Activated T-helper 2 cell treated with anti-CD3 and anti-CD28 coated beads, Interferon-gamma antibody, Interleukin-2, Interleukin-4, amounts not matched to agents 10 μg/mL and 5 μg/mL and 100 μg/mL, durations not matched to agents 14 hours and 24 hours and 36 hours (primary cell): ENCODE results near the gene TMEM9B. TPM values are rescaled to one million over a fixed set of nuclear protein-coding genes. Genes with fewer than 3 reads are reported as not detected.
"Not testable (repeated sequence)": the region's sequence is repeated elsewhere in the genome, so short reads cannot be mapped to it uniquely, and the experiment has no call there.

Source experiments
- DNase-seq: peaks from one replicate; pipeline ENCODE4 v3.0.0; 2021; ENCODE audit warnings: low spot score
- H3K27ac Mint-ChIP-seq: one replicate; pipeline ENCODE4 v1.8.0; 2021; ENCODE audit warnings: mixed read lengths
- H3K27me3 Mint-ChIP-seq: one replicate; pipeline ENCODE4 v1.8.0; 2021; ENCODE audit warnings: low read depth, mixed read lengths
- H3K36me3 Mint-ChIP-seq: one replicate; pipeline ENCODE4 v1.8.0; 2021; ENCODE audit warnings: low read depth, mixed read lengths
- H3K4me1 Mint-ChIP-seq: one replicate; pipeline ENCODE4 v1.8.0; 2021; ENCODE audit warnings: low read depth, mixed read lengths
- H3K4me3 Mint-ChIP-seq: one replicate; pipeline ENCODE4 v1.8.0; 2021; ENCODE audit warnings: low read depth, mild to moderate bottlenecking, moderate library complexity, mixed read lengths
- H3K9me3 Mint-ChIP-seq: one replicate; pipeline ENCODE4 v1.8.0; 2021; ENCODE audit warnings: mixed read lengths
- intact Hi-C: fragments of 100-400 bp; cut with micrococcal nuclease; formaldehyde crosslinking; loops from one replicate; pipeline ENCODE4 v1.15.1; 2023
- total RNA-seq: library from RNA; stranded (reverse); gene quantifications from 2 replicates; pipeline ENCODE4 v1.2.3, GENCODE V29; 2022

Gene TMEM9B
- total RNA-seq, 1 donor from 2014 or later: 20.8 TPM

DNA sequence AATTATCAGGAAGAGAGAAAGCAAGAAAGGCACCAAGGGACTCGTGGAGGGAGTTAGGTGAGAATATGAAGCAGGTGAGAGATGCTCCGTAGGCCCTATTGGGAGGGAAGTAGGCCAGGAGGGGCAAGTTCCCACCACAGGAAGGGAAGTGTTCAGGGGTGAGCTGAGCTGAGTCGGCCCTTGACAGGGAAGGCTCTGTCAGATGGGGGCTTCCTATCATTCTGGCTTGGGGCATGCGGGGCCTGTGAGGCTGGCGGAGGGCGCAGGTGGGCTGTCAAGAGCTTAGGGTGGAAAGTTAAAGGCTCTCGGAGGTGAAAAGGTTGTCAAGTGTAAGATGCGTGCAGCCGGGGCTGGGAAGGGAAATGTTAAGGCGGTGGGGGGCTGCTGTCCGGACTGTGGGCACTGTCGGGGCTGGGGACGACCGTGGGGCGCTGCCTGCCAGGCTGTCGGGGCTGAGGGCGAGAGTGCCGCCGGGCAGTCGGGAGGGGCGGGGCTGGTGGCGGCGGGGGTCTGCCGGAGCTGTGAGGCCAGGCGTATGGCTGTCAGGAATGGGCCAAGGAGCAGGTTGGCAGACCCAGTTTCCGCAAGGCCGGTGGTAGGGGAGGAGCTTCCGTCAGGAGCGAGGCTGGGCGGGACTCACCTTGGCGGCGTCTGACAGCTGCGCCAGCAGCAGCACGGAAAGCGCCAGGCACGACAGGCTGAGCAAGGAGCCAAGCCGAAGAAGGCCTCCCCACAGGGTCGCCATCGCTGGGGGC lies 496 bp downstream of the TMEM9B start:
- H3K36me3 Mint-ChIP-seq: no peaks in the 10 kb centered on the region
- peak; percentile 78 for DNase-seq
- H3K27me3 Mint-ChIP-seq: no peaks in the 10 kb centered on the region
- no peaks in the 10 kb centered on the region for H3K9me3 Mint-ChIP-seq
- peaks cover 32% of the 10 kb centered on the region for H3K4me1 Mint-ChIP-seq
- H3K27ac Mint-ChIP-seq: peak overlapping the region; percentile 92
- intact Hi-C loops: loop anchor here (1.0 to 2.0 kb wide), 5 partner anchors 40 to 498 kb away; partner anchors contain the start of genes RPL27A, TRIM66 and ZNF143
- peak overlapping the region; percentile 95 for H3K4me3 Mint-ChIP-seq

DNA sequence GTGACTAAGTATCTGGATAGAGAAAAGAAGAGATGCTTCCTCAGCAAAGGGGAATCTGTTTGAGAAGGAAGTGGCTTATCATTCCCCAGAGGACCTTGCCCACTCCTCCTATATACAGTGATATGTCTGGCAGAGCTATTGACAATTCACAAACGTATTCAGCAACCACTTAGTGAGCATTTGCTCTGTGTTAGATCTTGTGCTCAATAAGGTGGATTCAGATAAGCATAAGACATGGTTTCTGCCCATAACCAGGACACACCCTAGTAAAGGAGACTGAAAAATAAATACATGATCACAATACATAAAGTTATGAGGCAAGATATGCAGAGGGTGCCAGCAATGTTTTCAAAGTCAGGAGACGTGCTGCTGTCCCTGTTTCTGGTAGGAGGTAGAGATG lies 1.4 kb downstream of the TMEM9B start:
- Mint-ChIP-seq H3K4me3 (peak overlapping the region; percentile 95), H3K27me3 (no peaks in the 10 kb centered on the region), H3K36me3 (no peaks in the 10 kb centered on the region), H3K4me1 (peaks cover 32% of the 10 kb centered on the region), H3K9me3 (no peaks in the 10 kb centered on the region), H3K27ac (peak overlapping the region; percentile 28)
- DNase-seq: no peak
- intact Hi-C loops: no loop called here

DNA sequence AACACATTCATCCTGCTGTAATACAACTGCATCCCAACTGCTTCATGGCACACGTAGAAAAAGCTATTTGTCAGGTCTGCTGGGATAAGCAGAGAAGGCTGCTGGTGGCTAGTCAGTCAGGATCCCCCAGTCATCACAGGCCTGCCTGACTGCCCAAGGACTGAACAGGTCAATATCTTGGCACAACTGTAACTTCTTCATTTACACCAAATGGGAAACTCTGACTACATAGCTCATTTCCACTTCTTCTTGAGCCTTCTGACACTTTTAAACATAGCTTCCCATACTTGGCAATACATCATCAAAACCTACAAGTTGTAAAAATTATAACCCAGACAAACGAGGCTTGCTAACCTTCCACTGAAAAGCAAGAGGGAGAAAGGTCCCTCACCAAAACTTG lies 2.8 kb downstream of the TMEM9B start:
- DNase-seq: no peak
- H3K9me3 Mint-ChIP-seq: no peaks in the 10 kb centered on the region
- H3K4me1 Mint-ChIP-seq: peaks cover 36% of the 10 kb centered on the region
- H3K27me3 Mint-ChIP-seq: no peaks in the 10 kb centered on the region
- H3K4me3 Mint-ChIP-seq: no peak overlapping the region
- intact Hi-C loops: no loop called here
- H3K36me3 Mint-ChIP-seq: peaks cover 9% of the 10 kb centered on the region
- no peak overlapping the region for H3K27ac Mint-ChIP-seq

DNA sequence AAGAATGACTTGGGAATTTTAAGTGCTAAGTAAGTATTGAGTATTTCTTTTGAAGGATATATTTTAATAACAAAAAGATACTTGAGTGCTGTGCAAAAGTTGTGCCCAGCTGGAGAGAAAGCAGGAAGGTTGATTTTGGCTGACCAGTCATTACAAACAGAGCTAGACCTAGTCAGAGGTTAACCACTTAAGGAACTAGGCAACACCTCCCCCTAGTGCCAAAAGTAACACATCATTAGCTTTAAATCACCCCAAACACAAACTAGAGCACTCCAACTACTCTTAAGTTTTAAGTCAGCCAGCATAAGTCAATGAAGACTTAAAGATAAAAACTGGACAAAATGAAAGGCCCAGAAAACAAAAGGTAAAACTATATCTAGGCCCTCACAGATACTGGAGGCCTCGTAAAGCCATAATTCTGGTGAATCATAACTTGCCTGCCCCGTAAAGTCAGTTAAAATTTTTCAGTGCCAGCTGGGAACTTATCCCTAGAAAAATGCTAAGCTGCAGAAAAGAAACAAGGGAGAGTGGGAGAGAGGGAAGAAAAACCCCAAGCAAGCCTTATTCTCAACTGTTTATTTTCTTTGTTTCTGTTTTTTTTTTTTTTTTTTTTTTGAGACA lies 4.6 kb downstream of the TMEM9B start:
- Mint-ChIP-seq H3K27ac (peak overlapping the region; percentile 5), H3K36me3 (peaks cover 20% of the 10 kb centered on the region), H3K27me3 (no peaks in the 10 kb centered on the region), H3K4me3 (no peak overlapping the region), H3K4me1 (peaks cover 32% of the 10 kb centered on the region), H3K9me3 (no peaks in the 10 kb centered on the region)
- DNase-seq: no peak
- intact Hi-C loops: loop anchor here (1.0 kb wide), 1 partner anchor 45 kb away; no protein-coding TSS in a partner anchor

DNA sequence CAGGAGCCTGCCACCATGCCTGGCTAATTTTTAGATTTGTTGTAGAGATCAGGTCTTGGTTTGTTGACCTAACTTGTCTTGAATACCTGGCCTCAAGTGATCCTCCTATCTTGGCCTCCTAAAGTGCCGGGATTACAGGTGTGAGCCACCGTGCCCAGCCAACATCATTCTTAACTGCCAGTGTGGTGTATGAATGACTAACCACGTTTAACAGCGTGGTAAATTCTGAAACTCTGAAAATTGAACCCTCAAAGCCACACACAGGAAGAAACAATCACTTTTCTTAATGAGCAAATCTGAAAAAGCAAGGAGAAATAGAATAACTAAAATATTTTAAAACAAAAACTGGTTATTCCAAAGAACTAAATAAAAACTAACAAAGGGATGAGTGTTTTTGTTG lies 7.4 kb downstream of the TMEM9B start:
- no peak overlapping the region for H3K27ac Mint-ChIP-seq
- intact Hi-C loops: no loop called here
- DNase-seq: no peak

DNA sequence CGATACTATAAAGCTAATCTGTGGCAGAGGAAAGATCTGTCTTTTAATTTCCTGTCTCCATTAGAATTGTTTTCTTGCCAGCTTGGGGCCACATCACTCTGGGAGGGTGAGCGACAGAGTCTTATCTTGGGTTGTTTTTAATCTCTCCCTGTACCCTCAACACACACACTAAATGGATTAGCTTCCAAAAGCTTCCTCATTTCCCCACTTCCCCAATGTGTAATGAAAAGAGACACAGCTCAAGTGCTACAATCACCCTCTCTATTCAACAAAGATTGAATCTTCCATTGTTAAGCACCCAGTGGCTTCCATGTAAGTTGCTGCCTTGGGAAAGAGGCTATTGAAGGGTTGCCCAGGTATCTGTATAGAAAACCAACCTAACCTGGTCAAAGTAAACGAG lies 15.4 kb downstream of the TMEM9B start:
- H3K4me1 Mint-ChIP-seq: peaks cover 7% of the 10 kb centered on the region
- intact Hi-C loops: no loop called here
- H3K4me3 Mint-ChIP-seq: no peak overlapping the region
- H3K27ac Mint-ChIP-seq: no peak overlapping the region
- H3K36me3 Mint-ChIP-seq: peaks cover 42% of the 10 kb centered on the region
- peaks cover 7% of the 10 kb centered on the region for H3K27me3 Mint-ChIP-seq
- H3K9me3 Mint-ChIP-seq: no peaks in the 10 kb centered on the region
- no peak for DNase-seq

More for the DNA sequence above, 7.4 kb downstream of the TMEM9B start:
- Mint-ChIP-seq H3K27me3 (no peaks in the 10 kb centered on the region), H3K4me3 (no peak overlapping the region), H3K9me3 (no peaks in the 10 kb centered on the region), H3K36me3 (peaks cover 38% of the 10 kb centered on the region), H3K4me1 (peaks cover 18% of the 10 kb centered on the region)

DNA sequence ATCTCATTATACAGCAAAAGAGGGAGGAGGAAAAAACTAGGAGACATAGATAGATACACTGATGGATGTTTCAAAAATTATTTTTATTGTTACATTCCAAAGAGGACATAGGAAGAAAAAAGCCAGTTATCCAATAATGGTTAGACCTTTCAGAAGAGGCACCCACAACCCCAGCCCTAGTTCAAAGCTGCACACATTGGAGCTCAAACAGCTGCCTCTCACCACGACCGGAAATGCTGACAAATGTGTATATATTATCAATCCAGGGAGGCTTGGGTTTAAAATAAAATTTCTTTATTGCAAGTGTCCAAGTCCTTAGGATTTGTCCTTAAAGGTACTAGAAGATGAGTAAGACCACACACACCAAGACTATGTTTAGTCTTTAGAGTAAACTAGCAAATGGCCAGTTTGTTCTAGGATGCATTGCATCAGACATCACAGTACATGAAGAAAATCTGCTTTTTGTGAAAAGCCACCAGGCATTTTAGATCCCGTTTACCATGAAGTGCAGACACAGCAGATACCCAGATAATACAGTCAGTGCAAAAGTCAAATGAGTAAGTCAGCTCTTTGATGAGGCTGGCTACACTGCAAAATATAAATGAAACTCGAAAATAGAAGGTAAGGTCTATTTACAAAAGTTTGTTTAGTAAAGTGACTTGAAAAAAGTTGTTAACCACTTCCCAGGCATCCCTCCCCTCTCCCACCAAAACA lies 16.9 kb downstream of the TMEM9B start:
- DNase-seq: no peak
- no peak overlapping the region for H3K27ac Mint-ChIP-seq
- intact Hi-C loops: no loop called here
- peaks cover 11% of the 10 kb centered on the region for H3K27me3 Mint-ChIP-seq
- no peak overlapping the region for H3K4me3 Mint-ChIP-seq
- H3K9me3 Mint-ChIP-seq: no peaks in the 10 kb centered on the region
- H3K4me1 Mint-ChIP-seq: peaks cover 7% of the 10 kb centered on the region
- H3K36me3 Mint-ChIP-seq: peaks cover 28% of the 10 kb centered on the region

DNA sequence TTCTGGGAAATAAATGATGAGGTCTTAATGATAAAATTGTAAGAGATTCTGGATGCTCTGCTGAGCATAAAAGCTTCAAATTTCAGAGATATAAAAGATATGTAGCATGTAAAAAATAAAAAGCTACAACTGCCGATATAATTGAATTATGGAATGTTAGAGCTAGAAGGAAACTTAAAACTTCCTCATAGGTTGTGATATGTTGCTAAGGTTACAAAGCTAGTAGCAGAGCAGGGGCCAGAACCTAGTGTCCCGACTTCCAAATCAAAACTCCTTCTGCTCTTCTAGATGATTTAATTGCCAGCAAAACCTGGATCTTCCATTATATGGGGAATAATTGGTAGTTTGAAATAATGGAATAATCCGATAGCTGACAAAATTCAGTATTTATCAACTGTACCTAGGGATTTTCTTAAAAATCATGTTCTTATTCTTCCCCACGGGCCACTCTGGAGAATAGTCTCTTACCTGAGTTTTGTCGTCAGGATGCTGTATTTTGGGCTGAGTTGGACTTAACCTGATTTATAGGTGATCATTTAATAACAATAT lies 21.6 kb downstream of the TMEM9B start, which contains the start of gene ASCL3:
ASCL3 (minus strand) TSS at position 499 of the 549 bp plus-strand sequence. CDS start 4,855 bp downstream, outside the sequence.
- Mint-ChIP-seq H3K36me3 (peaks cover 8% of the 10 kb centered on the region), H3K9me3 (no peaks in the 10 kb centered on the region), H3K27me3 (peaks cover 23% of the 10 kb centered on the region), H3K4me1 (peaks cover 4% of the 10 kb centered on the region), H3K27ac (no peak within 1 kb of the TSS), H3K4me3 (no peak within 1 kb of the TSS)
- DNase-seq: no peak
- intact Hi-C loops: no loop called here

DNA sequence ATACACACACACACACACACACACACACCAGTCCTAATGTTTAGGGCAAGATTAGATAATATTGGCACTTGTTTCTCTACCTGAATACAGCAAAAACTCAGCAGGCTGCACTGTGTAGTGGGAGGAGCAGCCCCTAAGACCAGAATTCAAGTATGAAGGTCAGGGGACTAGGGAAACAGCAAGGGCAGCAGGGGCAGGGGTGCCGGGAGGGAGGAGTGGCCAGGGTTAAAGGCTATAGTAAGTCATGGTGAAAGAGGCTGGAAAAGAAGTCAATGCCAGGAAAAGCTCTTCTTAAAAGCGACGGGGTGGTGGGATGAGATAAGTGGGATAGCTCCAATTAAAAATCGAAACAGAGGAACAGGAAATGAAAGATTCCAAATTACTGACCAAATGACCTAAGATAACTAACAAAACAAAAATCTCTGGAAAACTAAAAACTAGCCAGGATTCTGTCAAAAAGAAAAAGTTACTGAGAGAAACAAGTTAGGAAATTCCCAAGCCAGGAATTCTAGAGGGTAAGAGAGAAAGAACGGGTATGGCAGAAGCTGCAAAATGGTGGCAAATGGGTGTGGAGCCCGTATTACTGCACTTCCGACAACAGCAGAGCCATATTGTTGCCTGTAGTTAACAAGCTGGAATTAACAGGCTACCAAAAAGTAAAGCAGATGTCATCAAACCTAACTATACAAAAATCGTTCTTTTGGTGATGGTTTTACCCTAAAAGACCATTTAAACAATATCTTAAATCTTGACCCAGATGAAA lies 22.7 kb downstream of the TMEM9B start:
- no peaks in the 10 kb centered on the region for H3K36me3 Mint-ChIP-seq
- H3K9me3 Mint-ChIP-seq: no peaks in the 10 kb centered on the region
- DNase-seq: no peak
- peaks cover 2% of the 10 kb centered on the region for H3K4me1 Mint-ChIP-seq
- peaks cover 23% of the 10 kb centered on the region for H3K27me3 Mint-ChIP-seq
- no peak overlapping the region for H3K27ac Mint-ChIP-seq
- intact Hi-C loops: no loop called here
- no peak overlapping the region for H3K4me3 Mint-ChIP-seq

DNA sequence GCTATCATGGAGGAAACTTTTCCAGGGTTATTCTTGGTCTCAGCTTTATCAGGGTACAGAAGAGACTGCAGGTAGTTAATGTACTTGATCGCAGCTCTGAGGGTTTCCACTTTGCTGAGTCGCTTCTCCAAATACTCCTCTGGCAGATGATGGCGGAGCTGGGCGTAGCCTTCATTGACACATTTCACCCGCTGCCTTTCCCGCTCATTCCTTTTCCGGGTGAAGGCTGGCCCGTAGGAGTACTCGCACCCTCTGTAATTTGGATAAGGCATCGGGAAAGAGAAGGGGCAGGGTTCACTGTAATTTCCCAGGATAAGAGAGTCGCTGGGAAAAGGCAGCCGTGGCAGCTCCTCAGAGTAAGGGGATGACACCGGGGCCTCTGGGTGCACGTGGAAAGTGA lies 26.6 kb downstream of the TMEM9B start:
- peaks cover 2% of the 10 kb centered on the region for H3K4me1 Mint-ChIP-seq
- intact Hi-C loops: no loop called here
- H3K36me3 Mint-ChIP-seq: no peaks in the 10 kb centered on the region
- no peak for DNase-seq
- no peak overlapping the region for H3K4me3 Mint-ChIP-seq
- no peaks in the 10 kb centered on the region for H3K9me3 Mint-ChIP-seq
- H3K27ac Mint-ChIP-seq: no peak overlapping the region
- H3K27me3 Mint-ChIP-seq: peaks cover 13% of the 10 kb centered on the region

DNA sequence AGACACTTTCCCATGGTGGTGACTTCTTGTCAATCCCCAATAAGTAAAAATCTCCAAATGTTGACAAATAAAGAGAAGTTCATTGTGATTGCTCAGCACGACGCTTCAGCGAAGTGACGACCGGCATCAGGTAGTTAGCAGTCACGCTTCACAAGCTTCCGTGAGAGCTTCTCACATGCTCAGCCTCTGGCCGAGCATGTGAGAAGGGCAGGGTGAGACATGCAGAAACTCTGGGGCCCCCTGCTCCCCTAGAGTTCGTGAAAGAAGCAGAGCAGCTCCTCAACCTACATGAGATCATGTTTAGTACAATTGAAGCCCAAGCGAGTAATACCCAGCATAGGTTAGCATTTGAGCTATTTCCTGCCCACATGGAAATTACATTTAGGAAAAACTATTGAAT lies 27.1 kb downstream of the TMEM9B start:
- Mint-ChIP-seq H3K36me3 (no peaks in the 10 kb centered on the region), H3K4me1 (peaks cover 2% of the 10 kb centered on the region), H3K4me3 (no peak overlapping the region), H3K27ac (no peak overlapping the region), H3K9me3 (no peaks in the 10 kb centered on the region), H3K27me3 (peaks cover 12% of the 10 kb centered on the region)
- intact Hi-C loops: no loop called here
- no peak for DNase-seq

DNA sequence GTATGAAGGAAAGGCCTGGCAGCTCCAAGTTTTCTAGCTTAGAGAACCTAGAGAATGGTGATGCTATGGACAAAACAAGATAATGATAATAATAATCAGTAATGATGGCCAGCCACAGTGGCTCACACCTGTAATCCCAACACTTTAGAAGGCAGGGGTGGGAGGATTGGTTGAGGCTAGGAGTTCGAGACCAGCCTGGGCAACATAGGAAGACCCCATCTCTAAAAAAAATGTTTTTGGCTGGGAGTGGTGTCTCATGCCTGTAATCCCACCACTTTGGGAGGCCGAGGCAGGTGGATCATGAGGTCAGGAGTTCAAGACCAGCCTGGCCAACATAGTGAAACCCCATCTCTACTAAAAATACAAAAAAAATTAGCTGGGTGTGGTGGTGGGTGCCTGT lies 28.5 kb downstream of the TMEM9B start:
- H3K9me3 Mint-ChIP-seq: not testable (repeated sequence)

More for the DNA sequence above, 28.5 kb downstream of the TMEM9B start:
- H3K27me3 Mint-ChIP-seq, H3K4me1 Mint-ChIP-seq, H3K36me3 Mint-ChIP-seq, H3K27ac Mint-ChIP-seq, DNase-seq, H3K4me3 Mint-ChIP-seq, intact Hi-C loops: not testable (repeated sequence)
